GM12878 (cell line): ENCODE data around the gene LRRC23. TPM values are rescaled to one million over a fixed set of nuclear protein-coding genes. Genes with fewer than 3 reads are reported as not detected.

Experiments
- BCL11A ChIP-seq: IDR thresholded peaks from 2 replicates; pipeline ENCODE4 v1.6.1; 2011; ENCODE audit warnings: low read depth, low read length
- BHLHE40 ChIP-seq, 2 experiments: fragments of 450-650 bp in 1 of 2; IDR thresholded peaks; 2 replicates each; pipeline ENCODE4 v1.6.1; 2011 to 2017; ENCODE audit warnings: low read depth in 2 of 2, borderline replicate concordance in 1 of 2, improper control_type of control experiment in 1 of 2, low read length in 1 of 2, mild to moderate bottlenecking in 1 of 2
- CBFB ChIP-seq: IDR thresholded peaks from 2 replicates; pipeline ENCODE4 v1.6.1; 2016; ENCODE audit warnings: antibody characterized with exemption, low read depth
- GATAD2B ChIP-seq: fragments of 450-650 bp; conservative IDR thresholded peaks from 2 replicates; pipeline ENCODE4 v1.6.1; 2017; ENCODE audit warnings: low read depth, mild to moderate bottlenecking, moderate library complexity
- LARP7 ChIP-seq: fragments of 450-650 bp; IDR thresholded peaks from 2 replicates; pipeline ENCODE4 v1.6.1; 2017; ENCODE audit warnings: mild to moderate bottlenecking
- NBN ChIP-seq: fragments of 450-650 bp; IDR thresholded peaks from 2 replicates; pipeline ENCODE4 v1.6.1; 2016
- NR2C2 ChIP-seq: IDR thresholded peaks from 2 replicates; pipeline ENCODE4 v1.6.1; 2011; ENCODE audit warnings: borderline replicate concordance, low read depth; ENCODE audit not compliant: control insufficient read depth, insufficient read length
- NR2F1 ChIP-seq: fragments of 450-650 bp; conservative IDR thresholded peaks from 2 replicates; pipeline ENCODE4 v1.6.1; 2017; ENCODE audit warnings: mild to moderate bottlenecking
- RAD51 ChIP-seq: fragments of 450-650 bp; IDR thresholded peaks from 2 replicates; pipeline ENCODE4 v1.6.1; 2016; ENCODE audit warnings: moderate library complexity, mild to moderate bottlenecking, inconsistent platforms
- RELA ChIP-seq: fragments of 450-650 bp; IDR thresholded peaks from 2 replicates; pipeline ENCODE4 v1.8.0; 2014; ENCODE audit warnings: borderline replicate concordance; ENCODE audit not compliant: partially characterized antibody
- SMAD1 ChIP-seq: fragments of 450-650 bp; IDR thresholded peaks from 2 replicates; pipeline ENCODE4 v1.6.1; 2018; ENCODE audit warnings: mild to moderate bottlenecking, low read depth; ENCODE audit not compliant: partially characterized antibody
- ZNF217 ChIP-seq: fragments of 450-650 bp; IDR thresholded peaks from 2 replicates; pipeline ENCODE4 v1.6.1; 2017; ENCODE audit warnings: antibody characterized with exemption, mild to moderate bottlenecking
- ZNF24 ChIP-seq: fragments of 450-650 bp; IDR thresholded peaks from 2 replicates; pipeline ENCODE4 v1.6.1; 2017; ENCODE audit warnings: antibody characterized with exemption, mild to moderate bottlenecking
- ZNF622 ChIP-seq: fragments of 450-650 bp; IDR thresholded peaks from 2 replicates; pipeline ENCODE4 v1.6.1; 2017; ENCODE audit warnings: mild to moderate bottlenecking, inconsistent platforms
- polyA plus RNA-seq, 11 experiments: library from polyadenylated mRNA; depleted of rRNA in 4 of 11; unstranded in 6 of 11; stranded (reverse) in 5 of 11; fragments of >200 nt; fragmentation: Nextera tagmentation in 4 of 11; fragmentation: Illumina TruSeq in 1 of 11; extraction: Ambion mirVana in 4 of 11; extraction: Trizol in 1 of 11; gene quantifications; 1 replicate in 1 of 11; 2 replicates in 10 of 11; pipeline versions ENCODE4 v1.2.1 to v1.2.3, GENCODE V29; 2011 to 2016; ENCODE audit warnings: inconsistent platforms in 2 of 11, missing spikeins in 2 of 11, low read depth in 1 of 11
- total RNA-seq, 4 experiments: library from RNA; depleted of rRNA in 3 of 4; stranded (reverse); fragments of >200 nt in 3 of 4; fragmentation: Illumina TruSeq in 1 of 4; extraction: Trizol in 1 of 4; gene quantifications; 2 replicates each; pipeline versions ENCODE4 v1.2.1 to v1.2.3, GENCODE V29; 2013 to 2021
- TF ChIP-seq, protein P1 (sequence below): fragments of 450-650 bp; IDR thresholded peaks from 2 replicates; pipeline ENCODE4 v1.6.1; 2017; ENCODE audit warnings: mild to moderate bottlenecking
- TF ChIP-seq, protein P2 (sequence below): IDR thresholded peaks from 2 replicates; pipeline ENCODE4 v1.6.1; 2012; ENCODE audit warnings: mild to moderate bottlenecking, low read depth, low read length
- TF ChIP-seq, protein P3 (sequence below): IDR thresholded peaks from 2 replicates; pipeline ENCODE4 v1.6.1; 2012; ENCODE audit warnings: improper control_type of control experiment, low read depth, low read length; ENCODE audit not compliant: insufficient replicate concordance
- TF ChIP-seq, protein P4 (sequence below): IDR thresholded peaks from 2 replicates; pipeline ENCODE4 v1.6.1; 2012; ENCODE audit warnings: low read length, inconsistent platforms

Gene LRRC23
- total and polyA plus RNA-seq, 10 of the 15 experiments (the other 5 are each of a cell fraction or from before 2014, with no cell fraction given), result 1.4 to 6.9 (median 3.4) TPM

DNA sequence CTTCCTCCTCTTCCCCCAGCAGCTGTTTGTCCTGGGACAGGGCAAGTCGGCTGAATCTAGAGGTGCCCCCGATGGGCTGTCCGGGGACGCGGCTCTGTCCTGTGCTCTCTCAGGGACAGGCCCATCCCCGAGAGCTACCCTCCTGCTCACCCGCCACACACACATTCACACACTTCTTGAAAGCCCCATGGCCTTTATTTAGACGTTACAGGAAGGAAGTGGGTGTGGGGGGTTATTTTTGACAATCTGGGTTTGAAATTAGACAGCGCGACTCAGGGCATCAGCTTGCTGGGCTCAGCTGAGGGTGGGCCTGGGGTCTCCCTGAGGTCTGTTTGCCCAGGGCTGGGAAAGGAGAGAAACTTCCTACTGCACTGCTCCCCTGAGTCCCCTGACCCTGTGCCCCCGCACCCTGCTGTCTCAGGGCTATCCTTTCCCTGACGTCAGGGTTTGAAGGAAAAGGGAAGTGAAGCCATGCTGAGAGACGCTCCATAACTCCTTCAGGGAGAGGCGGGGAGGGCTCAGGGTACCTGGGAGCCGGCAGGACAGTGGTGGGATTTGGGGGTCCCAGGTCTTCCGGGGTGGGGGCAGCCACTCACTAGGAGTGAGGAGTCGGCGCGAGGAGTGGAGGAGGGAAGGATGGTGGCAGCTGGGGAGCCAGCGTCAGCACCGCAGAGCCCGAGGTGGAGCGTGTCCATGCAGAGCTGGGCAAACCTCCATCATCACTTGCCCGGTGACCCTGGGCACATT lies 54.6 kb downstream of the LRRC23 start (continued):
- TF ChIP-seq BCL11A (peak; percentile 91), ZNF217 (peak; percentile 62), RAD51 (0 out of 2 replicates have a peak, but pooled peaks have one; percentile 16), LARP7 (peak; percentile 34; the same call in 1 of the 2 replicates), NR2C2 (no peak), SMAD1 (peak; percentile 14), NR2F1 (peak; percentile 99), NBN (peak; percentile 94), RELA (peak; percentile 60), CBFB (peak; percentile 92), ZNF24 (peak; percentile 62; the same call in 1 of the 2 replicates), BHLHE40 (IDR thresholded peaks at IDR 0.05; ENCODE audit: borderline replicate concordance in 1 of 2, low read depth in 2 of 2, low read length in 1 of 2) (peak; percentile 88 to 91), GATAD2B (peak; percentile 98), ZNF622 (no peak)
- TF ChIP-seq, protein P1, sequence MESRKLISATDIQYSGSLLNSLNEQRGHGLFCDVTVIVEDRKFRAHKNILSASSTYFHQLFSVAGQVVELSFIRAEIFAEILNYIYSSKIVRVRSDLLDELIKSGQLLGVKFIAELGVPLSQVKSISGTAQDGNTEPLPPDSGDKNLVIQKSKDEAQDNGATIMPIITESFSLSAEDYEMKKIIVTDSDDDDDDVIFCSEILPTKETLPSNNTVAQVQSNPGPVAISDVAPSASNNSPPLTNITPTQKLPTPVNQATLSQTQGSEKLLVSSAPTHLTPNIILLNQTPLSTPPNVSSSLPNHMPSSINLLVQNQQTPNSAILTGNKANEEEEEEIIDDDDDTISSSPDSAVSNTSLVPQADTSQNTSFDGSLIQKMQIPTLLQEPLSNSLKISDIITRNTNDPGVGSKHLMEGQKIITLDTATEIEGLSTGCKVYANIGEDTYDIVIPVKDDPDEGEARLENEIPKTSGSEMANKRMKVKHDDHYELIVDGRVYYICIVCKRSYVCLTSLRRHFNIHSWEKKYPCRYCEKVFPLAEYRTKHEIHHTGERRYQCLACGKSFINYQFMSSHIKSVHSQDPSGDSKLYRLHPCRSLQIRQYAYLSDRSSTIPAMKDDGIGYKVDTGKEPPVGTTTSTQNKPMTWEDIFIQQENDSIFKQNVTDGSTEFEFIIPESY, result no peak
- TF ChIP-seq, protein P2, sequence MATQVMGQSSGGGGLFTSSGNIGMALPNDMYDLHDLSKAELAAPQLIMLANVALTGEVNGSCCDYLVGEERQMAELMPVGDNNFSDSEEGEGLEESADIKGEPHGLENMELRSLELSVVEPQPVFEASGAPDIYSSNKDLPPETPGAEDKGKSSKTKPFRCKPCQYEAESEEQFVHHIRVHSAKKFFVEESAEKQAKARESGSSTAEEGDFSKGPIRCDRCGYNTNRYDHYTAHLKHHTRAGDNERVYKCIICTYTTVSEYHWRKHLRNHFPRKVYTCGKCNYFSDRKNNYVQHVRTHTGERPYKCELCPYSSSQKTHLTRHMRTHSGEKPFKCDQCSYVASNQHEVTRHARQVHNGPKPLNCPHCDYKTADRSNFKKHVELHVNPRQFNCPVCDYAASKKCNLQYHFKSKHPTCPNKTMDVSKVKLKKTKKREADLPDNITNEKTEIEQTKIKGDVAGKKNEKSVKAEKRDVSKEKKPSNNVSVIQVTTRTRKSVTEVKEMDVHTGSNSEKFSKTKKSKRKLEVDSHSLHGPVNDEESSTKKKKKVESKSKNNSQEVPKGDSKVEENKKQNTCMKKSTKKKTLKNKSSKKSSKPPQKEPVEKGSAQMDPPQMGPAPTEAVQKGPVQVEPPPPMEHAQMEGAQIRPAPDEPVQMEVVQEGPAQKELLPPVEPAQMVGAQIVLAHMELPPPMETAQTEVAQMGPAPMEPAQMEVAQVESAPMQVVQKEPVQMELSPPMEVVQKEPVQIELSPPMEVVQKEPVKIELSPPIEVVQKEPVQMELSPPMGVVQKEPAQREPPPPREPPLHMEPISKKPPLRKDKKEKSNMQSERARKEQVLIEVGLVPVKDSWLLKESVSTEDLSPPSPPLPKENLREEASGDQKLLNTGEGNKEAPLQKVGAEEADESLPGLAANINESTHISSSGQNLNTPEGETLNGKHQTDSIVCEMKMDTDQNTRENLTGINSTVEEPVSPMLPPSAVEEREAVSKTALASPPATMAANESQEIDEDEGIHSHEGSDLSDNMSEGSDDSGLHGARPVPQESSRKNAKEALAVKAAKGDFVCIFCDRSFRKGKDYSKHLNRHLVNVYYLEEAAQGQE, result 0 out of 2 replicates have a peak, but pooled peaks have one; percentile 44
- TF ChIP-seq, protein P3, sequence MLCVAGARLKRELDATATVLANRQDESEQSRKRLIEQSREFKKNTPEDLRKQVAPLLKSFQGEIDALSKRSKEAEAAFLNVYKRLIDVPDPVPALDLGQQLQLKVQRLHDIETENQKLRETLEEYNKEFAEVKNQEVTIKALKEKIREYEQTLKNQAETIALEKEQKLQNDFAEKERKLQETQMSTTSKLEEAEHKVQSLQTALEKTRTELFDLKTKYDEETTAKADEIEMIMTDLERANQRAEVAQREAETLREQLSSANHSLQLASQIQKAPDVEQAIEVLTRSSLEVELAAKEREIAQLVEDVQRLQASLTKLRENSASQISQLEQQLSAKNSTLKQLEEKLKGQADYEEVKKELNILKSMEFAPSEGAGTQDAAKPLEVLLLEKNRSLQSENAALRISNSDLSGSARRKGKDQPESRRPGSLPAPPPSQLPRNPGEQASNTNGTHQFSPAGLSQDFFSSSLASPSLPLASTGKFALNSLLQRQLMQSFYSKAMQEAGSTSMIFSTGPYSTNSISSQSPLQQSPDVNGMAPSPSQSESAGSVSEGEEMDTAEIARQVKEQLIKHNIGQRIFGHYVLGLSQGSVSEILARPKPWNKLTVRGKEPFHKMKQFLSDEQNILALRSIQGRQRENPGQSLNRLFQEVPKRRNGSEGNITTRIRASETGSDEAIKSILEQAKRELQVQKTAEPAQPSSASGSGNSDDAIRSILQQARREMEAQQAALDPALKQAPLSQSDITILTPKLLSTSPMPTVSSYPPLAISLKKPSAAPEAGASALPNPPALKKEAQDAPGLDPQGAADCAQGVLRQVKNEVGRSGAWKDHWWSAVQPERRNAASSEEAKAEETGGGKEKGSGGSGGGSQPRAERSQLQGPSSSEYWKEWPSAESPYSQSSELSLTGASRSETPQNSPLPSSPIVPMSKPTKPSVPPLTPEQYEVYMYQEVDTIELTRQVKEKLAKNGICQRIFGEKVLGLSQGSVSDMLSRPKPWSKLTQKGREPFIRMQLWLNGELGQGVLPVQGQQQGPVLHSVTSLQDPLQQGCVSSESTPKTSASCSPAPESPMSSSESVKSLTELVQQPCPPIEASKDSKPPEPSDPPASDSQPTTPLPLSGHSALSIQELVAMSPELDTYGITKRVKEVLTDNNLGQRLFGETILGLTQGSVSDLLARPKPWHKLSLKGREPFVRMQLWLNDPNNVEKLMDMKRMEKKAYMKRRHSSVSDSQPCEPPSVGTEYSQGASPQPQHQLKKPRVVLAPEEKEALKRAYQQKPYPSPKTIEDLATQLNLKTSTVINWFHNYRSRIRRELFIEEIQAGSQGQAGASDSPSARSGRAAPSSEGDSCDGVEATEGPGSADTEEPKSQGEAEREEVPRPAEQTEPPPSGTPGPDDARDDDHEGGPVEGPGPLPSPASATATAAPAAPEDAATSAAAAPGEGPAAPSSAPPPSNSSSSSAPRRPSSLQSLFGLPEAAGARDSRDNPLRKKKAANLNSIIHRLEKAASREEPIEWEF, result peak; percentile 32
- TF ChIP-seq, protein P4, sequence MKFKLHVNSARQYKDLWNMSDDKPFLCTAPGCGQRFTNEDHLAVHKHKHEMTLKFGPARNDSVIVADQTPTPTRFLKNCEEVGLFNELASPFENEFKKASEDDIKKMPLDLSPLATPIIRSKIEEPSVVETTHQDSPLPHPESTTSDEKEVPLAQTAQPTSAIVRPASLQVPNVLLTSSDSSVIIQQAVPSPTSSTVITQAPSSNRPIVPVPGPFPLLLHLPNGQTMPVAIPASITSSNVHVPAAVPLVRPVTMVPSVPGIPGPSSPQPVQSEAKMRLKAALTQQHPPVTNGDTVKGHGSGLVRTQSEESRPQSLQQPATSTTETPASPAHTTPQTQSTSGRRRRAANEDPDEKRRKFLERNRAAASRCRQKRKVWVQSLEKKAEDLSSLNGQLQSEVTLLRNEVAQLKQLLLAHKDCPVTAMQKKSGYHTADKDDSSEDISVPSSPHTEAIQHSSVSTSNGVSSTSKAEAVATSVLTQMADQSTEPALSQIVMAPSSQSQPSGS, result no peak
